ENCODE measurements around the gene EPHA6. TPM values are rescaled to one million over a fixed set of nuclear protein-coding genes. Genes with fewer than 3 reads are reported as not detected.

EPHA6 gene
- not detected for polyA plus RNA-seq (2012; ENCODE audit: low read depth, missing spikeins)

DNA sequence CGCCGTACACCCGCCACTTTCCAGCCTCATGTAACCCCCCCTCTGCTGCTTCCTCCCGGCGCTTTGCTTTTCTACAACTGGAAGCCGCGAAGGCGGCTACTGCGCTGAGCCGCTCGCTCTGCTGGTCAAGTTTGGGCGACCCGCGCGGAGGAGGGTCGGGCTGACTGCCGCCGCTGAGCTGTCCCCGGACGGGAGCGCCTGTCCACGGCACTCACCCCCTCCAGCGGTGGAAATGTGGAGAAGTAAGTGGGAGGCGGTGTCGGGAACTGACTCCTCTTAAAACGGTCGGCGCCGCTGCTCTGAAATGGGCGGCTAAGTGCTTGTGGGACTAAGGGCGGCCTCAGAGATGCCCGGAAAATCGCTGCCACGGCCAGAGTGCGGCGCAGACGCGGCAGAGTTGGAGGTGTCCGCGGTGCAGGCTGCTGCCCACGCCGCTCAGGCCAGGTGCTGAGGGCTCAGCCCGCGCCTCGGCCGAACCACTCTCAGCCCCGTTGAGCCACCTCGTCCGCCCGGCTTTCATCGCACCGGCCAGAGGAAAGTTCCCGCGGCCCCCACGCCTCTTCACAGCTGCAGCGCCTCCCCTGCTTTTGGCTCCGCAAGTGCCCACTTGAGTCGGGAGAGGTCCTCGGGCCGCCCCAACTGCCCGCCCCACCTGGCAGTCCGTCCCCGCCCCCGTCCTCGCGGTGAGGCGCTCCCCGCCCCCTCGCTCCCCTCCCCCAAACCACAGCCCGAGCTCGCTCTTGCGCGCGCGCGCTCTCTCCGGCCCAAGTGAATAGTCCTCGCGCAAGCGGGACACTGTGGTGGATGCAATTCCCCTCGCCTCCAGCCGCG, at the start of gene EPHA6:
EPHA6 (plus strand) TSS at position 775 of the 831 bp plus-strand sequence.
- DNase-seq (ENCODE audit: insufficient read length, low spot score) (peak; percentile 4), FAIRE-seq (no peak)
- TF ChIP-seq POLR2AphosphoS5 (IDR thresholded peaks at IDR 0.05; ENCODE audit: low read depth, low read length) (no peak), PAX5 (IDR thresholded peaks at IDR 0.05; ENCODE audit: insufficient read depth, low read length, severe bottlenecking) (no peak), POU2F2 (IDR thresholded peaks at IDR 0.05; ENCODE audit: low read depth, low read length) (no peak), TAF1 (IDR thresholded peaks at IDR 0.05; ENCODE audit: low read depth, low read length) (no peak), POLR2A (IDR thresholded peaks at IDR 0.05; ENCODE audit: low read depth, low read length) (no peak), SPI1 (IDR thresholded peaks at IDR 0.05; ENCODE audit: low read depth, low read length) (no peak)

DNA sequence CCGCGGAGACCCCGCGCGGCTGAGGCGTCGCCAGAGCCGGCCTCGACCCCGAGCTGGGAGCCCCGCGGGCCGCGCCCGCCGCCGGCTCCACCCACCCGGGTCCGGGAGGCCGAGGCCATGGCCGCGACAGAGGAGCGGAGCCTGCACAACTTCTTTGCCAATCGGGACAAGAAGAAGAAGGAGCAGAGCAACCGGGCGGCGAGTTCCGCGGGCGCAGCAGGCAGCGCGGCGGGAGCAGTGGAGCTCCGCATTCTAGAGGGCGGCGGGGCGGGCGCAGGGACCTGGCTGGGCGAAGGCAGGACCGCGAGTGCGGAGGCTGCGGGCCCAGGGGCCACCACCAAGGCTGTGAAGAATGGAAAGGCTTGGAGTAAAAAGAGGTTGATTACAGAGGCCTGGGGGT, 37.6 kb upstream of the EPHA6 start:
- TF ChIP-seq POLR2A (IDR thresholded peaks at IDR 0.05; ENCODE audit: low read depth, low read length): no peak
- no peak for TF ChIP-seq PAX5 (IDR thresholded peaks at IDR 0.05; ENCODE audit: insufficient read depth, low read length, severe bottlenecking)
- no peak for TF ChIP-seq POU2F2 (IDR thresholded peaks at IDR 0.05; ENCODE audit: low read depth, low read length)
- no peak for TF ChIP-seq SPI1 (IDR thresholded peaks at IDR 0.05; ENCODE audit: low read depth, low read length)
- FAIRE-seq: no peak
- DNase-seq (ENCODE audit: insufficient read length, low spot score): no peak

DNA sequence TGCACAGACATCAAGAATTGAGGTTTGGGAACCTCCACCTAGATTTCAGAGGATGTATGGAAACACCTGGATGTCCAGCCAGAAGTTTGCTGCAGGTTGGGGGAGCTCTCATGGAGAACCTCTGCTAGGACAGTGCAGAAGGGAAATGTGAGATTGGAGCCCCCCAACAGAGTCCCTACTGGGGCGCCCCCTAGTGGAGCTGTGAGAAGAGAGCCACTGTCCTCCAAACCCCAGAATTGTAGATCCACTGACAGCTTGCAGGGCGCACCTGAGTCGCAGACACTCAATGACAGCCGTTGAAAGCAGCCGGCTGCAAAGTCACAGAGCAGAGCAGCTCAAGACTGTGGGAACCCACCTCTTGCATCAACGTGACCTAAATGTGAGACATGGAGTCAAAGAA, 34.6 kb upstream of the EPHA6 start:
- DNase-seq (ENCODE audit: insufficient read length, low spot score) (no peak), FAIRE-seq (no peak)
- TF ChIP-seq TAF1 (IDR thresholded peaks at IDR 0.05; ENCODE audit: low read depth, low read length) (no peak), POLR2AphosphoS5 (IDR thresholded peaks at IDR 0.05; ENCODE audit: low read depth, low read length) (no peak)

DNA sequence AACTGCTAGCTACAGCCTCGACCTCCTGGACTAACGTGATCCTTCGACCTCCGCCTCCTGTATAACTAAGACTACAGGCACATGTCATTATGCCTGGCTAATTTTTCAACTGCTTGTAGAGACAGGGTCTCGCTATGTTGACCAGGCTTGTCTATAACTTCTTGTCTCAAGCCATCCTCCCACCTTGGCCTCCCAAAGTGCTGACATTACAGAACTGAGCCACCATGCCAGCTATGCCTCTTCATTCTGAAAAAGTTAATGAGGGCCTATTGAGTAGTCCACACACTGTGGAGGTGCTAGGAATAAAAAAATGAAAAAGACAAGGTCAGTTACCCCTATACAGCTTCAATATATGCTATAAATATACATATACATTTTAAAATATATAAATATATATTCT, 18.3 kb upstream of the EPHA6 start:
- TF ChIP-seq POLR2AphosphoS5 (IDR thresholded peaks at IDR 0.05; ENCODE audit: low read depth, low read length) (no peak), PAX5 (IDR thresholded peaks at IDR 0.05; ENCODE audit: insufficient read depth, low read length, severe bottlenecking) (no peak), POU2F2 (IDR thresholded peaks at IDR 0.05; ENCODE audit: low read depth, low read length) (no peak), SPI1 (IDR thresholded peaks at IDR 0.05; ENCODE audit: low read depth, low read length) (no peak), POLR2A (IDR thresholded peaks at IDR 0.05; ENCODE audit: low read depth, low read length) (no peak), TAF1 (IDR thresholded peaks at IDR 0.05; ENCODE audit: low read depth, low read length) (no peak)
- no peak for DNase-seq (ENCODE audit: insufficient read length, low spot score)
- FAIRE-seq: no peak

DNA sequence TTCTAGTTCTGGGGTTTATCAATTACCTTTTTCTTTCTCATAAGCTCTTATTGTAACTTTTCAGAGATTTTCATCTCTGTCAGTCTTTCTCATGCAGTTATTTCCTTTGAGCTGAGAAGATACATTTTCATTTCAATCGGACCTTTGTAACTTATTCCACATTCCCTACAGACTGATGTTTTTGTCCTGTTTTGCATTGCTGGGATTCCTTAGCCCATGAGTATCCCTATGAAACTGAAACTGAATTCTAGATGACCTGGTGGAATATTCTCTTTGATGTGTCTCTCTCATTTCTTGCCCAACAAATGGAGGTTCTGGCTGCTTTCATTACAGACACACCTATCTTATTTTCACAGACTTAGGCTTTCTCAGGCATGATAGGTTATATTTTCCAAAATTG, 10.5 kb upstream of the EPHA6 start:
- TF ChIP-seq POLR2A (IDR thresholded peaks at IDR 0.05; ENCODE audit: low read depth, low read length) (no peak), POU2F2 (IDR thresholded peaks at IDR 0.05; ENCODE audit: low read depth, low read length) (no peak), TAF1 (IDR thresholded peaks at IDR 0.05; ENCODE audit: low read depth, low read length) (no peak), POLR2AphosphoS5 (IDR thresholded peaks at IDR 0.05; ENCODE audit: low read depth, low read length) (no peak), PAX5 (IDR thresholded peaks at IDR 0.05; ENCODE audit: insufficient read depth, low read length, severe bottlenecking) (no peak), SPI1 (IDR thresholded peaks at IDR 0.05; ENCODE audit: low read depth, low read length) (no peak)
- DNase-seq (ENCODE audit: insufficient read length, low spot score) (no peak), FAIRE-seq (no peak)

DNA sequence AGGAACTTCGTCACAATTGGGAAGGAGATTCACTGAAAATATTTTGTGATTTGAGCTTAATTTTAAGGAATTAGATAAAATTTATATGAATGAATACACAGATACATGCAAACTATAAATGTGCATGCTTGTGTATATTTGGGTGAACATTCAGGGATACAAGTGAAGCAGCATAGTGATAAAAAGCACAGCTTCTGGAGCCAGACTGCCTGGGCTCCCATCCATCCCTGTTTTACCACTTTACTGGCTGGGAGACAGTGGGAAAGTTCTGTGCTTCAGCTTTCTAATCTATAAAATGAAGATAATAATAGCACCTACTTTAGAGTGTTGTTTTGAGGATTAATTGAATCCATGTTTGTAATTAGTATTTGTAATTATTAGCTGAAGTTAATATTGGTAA, 8.1 kb upstream of the EPHA6 start:
- TF ChIP-seq POLR2AphosphoS5 (IDR thresholded peaks at IDR 0.05; ENCODE audit: low read depth, low read length) (no peak), SPI1 (IDR thresholded peaks at IDR 0.05; ENCODE audit: low read depth, low read length) (no peak), POLR2A (IDR thresholded peaks at IDR 0.05; ENCODE audit: low read depth, low read length) (no peak), PAX5 (IDR thresholded peaks at IDR 0.05; ENCODE audit: insufficient read depth, low read length, severe bottlenecking) (no peak), POU2F2 (IDR thresholded peaks at IDR 0.05; ENCODE audit: low read depth, low read length) (no peak)
- FAIRE-seq (no peak), DNase-seq (ENCODE audit: insufficient read length, low spot score) (no peak)

DNA sequence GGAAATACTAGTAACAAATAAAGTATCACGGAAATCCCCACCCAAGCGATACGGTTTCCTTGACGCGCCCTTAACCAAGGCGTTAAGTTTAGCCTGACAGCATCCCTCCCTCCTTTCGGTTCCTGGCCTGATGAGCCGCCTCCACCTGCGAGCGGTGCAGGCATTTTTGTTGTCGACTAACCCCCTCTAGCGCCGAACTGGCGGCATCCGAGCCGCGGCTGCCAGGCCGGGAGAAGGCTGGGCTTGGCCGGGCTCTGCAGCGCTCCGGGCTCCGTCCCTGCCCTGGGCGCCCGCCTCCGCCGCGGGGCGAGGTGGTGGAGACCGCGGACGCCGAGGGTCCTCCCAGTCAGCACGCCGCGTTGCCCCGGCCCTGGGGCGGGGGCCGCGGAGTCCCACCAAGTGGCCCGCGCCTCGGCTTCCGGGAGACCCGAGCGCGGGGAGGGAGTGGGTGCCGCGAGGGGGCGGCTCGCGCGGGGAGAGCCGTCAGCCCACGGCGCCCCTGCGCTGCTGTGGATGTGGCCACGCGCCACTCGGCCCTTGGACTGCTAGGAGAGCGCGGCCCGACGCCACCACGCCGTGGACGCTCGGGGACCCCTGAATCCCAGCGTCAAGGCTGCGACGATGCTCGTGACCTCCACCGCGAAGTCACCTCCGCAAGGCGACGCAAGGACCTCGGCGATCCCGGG, 1.1 kb upstream of the EPHA6 start:
- peak; percentile 72 for DNase-seq (ENCODE audit: insufficient read length, low spot score)
- FAIRE-seq: peak; percentile 98
- no peak for TF ChIP-seq POLR2A (IDR thresholded peaks at IDR 0.05; ENCODE audit: low read depth, low read length)
- peak; percentile 57 for TF ChIP-seq SPI1 (IDR thresholded peaks at IDR 0.05; ENCODE audit: low read depth, low read length)
- TF ChIP-seq POLR2AphosphoS5 (IDR thresholded peaks at IDR 0.05; ENCODE audit: low read depth, low read length): no peak
- no peak for TF ChIP-seq PAX5 (IDR thresholded peaks at IDR 0.05; ENCODE audit: insufficient read depth, low read length, severe bottlenecking)

DNA sequence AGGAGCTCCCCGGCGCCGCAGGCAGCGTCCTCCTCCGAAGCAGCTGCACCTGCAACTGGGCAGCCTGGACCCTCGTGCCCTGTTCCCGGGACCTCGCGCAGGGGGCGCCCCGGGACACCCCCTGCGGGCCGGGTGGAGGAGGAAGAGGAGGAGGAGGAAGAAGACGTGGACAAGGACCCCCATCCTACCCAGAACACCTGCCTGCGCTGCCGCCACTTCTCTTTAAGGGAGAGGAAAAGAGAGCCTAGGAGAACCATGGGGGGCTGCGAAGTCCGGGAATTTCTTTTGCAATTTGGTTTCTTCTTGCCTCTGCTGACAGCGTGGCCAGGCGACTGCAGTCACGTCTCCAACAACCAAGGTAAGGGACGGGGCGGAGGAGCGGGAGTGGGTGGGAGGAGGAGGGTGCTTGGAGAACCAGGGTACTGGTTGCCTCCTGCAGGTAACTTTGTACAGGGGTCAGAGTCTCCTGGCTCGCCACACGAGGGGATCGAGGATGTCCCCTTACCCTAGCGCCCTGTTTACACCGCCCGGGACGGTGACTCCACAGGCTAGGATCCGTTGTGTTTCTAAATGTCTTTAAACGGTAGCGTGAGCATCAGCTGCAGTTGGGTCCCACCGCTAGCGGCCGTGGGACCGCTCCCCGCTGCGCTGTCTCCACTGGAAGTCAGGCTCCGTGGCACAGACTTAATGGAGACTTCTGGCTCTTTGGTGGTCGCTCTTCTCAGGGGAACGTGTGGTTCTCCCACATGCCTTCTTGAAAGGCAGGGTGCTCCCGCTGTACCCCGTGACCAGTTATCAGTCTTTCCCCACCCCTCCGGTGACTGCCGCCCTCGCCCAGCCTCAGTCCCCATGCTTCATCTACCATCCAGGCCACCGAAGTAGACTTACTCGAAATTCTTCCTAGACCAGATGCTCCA, 515 bp downstream of the EPHA6 start:
- TF ChIP-seq SPI1 (IDR thresholded peaks at IDR 0.05; ENCODE audit: low read depth, low read length) (no peak), POU2F2 (IDR thresholded peaks at IDR 0.05; ENCODE audit: low read depth, low read length) (no peak), POLR2AphosphoS5 (IDR thresholded peaks at IDR 0.05; ENCODE audit: low read depth, low read length) (no peak), POLR2A (IDR thresholded peaks at IDR 0.05; ENCODE audit: low read depth, low read length) (no peak), PAX5 (IDR thresholded peaks at IDR 0.05; ENCODE audit: insufficient read depth, low read length, severe bottlenecking) (no peak), TAF1 (IDR thresholded peaks at IDR 0.05; ENCODE audit: low read depth, low read length) (no peak)
- FAIRE-seq (no peak), DNase-seq (ENCODE audit: insufficient read length, low spot score) (no peak)

DNA sequence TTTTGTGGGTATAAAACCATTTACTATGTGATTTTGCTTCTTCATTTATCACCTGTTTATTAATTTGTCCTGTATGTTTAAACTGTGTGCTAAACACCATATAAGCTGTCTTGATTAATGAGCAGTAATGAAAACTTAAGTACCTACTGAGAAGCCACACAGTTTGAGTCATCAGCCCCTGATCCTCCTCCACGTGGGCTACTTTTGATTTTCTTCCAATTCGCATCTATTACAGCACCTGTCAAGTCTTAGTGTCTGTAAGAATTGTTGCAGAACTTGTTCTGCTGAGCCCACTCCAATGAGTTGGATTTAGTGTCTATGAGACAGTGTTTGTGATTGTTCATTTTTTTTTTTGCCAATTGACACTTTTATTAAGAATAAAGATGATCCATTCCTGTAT, 16.8 kb downstream of the EPHA6 start:
- no peak for DNase-seq (ENCODE audit: insufficient read length, low spot score)

More for the DNA sequence above, 16.8 kb downstream of the EPHA6 start:
- FAIRE-seq: no peak
- TF ChIP-seq PAX5 (IDR thresholded peaks at IDR 0.05; ENCODE audit: insufficient read depth, low read length, severe bottlenecking) (no peak), POU2F2 (IDR thresholded peaks at IDR 0.05; ENCODE audit: low read depth, low read length) (no peak), POLR2AphosphoS5 (IDR thresholded peaks at IDR 0.05; ENCODE audit: low read depth, low read length) (no peak), SPI1 (IDR thresholded peaks at IDR 0.05; ENCODE audit: low read depth, low read length) (no peak), POLR2A (IDR thresholded peaks at IDR 0.05; ENCODE audit: low read depth, low read length) (no peak), TAF1 (IDR thresholded peaks at IDR 0.05; ENCODE audit: low read depth, low read length) (no peak)
